ENCODE results near the gene HBEGF. TPM values are rescaled to one million over a fixed set of nuclear protein-coding genes. Genes with fewer than 3 reads are reported as not detected.

Gene HBEGF
- total and polyA plus RNA-seq, 10 of the 15 experiments (the other 5 are each of a cell fraction or from before 2014, with no cell fraction given), result 0.87 to 3.1 (median 2.1) TPM

DNA sequence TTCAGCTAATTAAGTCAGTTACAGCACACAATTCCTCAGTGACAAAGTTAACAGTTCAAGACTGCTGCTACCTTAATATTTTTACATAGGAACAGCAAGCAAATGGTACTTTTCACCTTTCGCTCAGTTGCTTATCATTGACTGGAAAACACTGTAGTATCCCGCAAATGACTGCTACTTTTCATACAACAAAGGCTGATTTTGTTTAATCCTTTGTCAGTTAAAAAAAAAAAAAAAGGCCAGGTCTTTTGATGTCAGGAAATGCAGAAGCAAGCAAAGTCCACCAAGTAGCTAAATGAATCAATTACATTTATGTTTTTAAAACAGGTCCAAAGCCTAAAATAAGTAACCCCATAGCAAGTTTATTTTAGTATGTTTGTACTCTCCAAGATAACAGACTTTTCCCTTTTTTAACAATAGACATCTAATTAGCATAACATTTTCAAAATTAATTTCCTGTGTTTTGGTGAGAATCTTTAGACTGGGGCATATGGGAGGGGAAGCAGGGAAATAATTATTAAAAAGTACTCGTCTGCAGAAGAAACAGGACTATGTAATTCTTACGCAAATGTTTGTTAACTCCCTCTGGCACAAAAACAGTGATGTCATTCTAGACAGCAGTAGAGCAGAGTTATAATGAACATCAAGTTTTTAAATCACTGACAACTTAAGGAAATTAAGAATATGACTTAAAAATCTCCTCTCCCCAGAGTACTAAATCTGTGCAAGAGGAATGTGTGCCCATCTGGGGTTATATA lies 53.1 kb downstream of the HBEGF start:
- no peak overlapping the region for H3K9ac ChIP-seq (ENCODE audit: control insufficient read depth, insufficient read depth, low read length)
- SMC1A ChIA-PET (ENCODE audit: uncharacterized antibody, unreplicated experiment), result interaction anchor here (0.6 to 2.4 kb wide), 7 partner anchors 10 to 76 kb away, joined by 3 to 10 read pairs (median 3); partner anchors contain the start of gene PFDN1
- H3K36me3 ChIP-seq (ENCODE audit: control insufficient read depth in 2 of 2, insufficient read depth in 2 of 2, low read length in 1 of 2), result no peaks in the 10 kb centered on the region
- RAD21 ChIA-PET (ENCODE audit: unreplicated experiment), result interaction anchor here (1.1 to 1.4 kb wide), 5 partner anchors 9 to 124 kb away, joined by 3 read pairs; partner anchors contain the start of gene HBEGF
- H3K4me2 ChIP-seq (ENCODE audit: control insufficient read depth, insufficient read depth), result 0 out of 2 replicates have a peak overlapping the region, but pooled peaks have one; percentile 10
- peaks cover 41% of the 10 kb centered on the region for H3K79me2 ChIP-seq (ENCODE audit: control insufficient read depth, insufficient read depth, low read length)
- H3K27me3 ChIP-seq (replicated peaks in 1 of 2; ENCODE audit: control insufficient read depth in 2 of 2, insufficient read depth in 2 of 2, low read length in 1 of 2), result no peaks in the 10 kb centered on the region
- FAIRE-seq (no peak), ATAC-seq (no peak), DNase-seq (ENCODE audit: low read depth, low spot score) (no peak)
- no peak overlapping the region for H3K4me3 ChIP-seq
- WGBS (ENCODE audit: insufficient coverage, insufficient replicate concordance, low lambda C conversion rate, missing lambda C conversion rate), result 88% methylated on average over 4 of the region's 4 CpGs
- in situ Hi-C loops (cut with MboI) (no loop called here), intact Hi-C loops (cut with micrococcal nuclease; ENCODE audit: unreplicated experiment) (no loop called here)
- no peak overlapping the region; the same call in 1 of the 2 replicates for H3K27ac ChIP-seq (ENCODE audit: control insufficient read depth, insufficient read depth)
- no peaks in the 10 kb centered on the region for H4K20me1 ChIP-seq (ENCODE audit: control insufficient read depth, insufficient read depth)
- no peaks in the 10 kb centered on the region for H3K4me1 ChIP-seq (ENCODE audit: control insufficient read depth, insufficient read depth, low read length)
- no peaks in the 10 kb centered on the region for H3K9me3 ChIP-seq (replicated peaks; ENCODE audit: control insufficient read depth, insufficient read depth, low read length)
- POLR2A ChIA-PET, result interaction anchor here (0.6 to 1.5 kb wide), 4 partner anchors 9 to 154 kb away, joined by 3 to 4 read pairs (median 3); no protein-coding TSS in a partner anchor
- no peak overlapping the region for H2AFZ ChIP-seq (ENCODE audit: control insufficient read depth, low read depth, low read length)
- no TSS peak for BruUV-seq (replicated peaks)
- CTCF ChIA-PET, result interaction anchor here (0.5 to 1.7 kb wide), 6 partner anchors 9 to 59 kb away, joined by 3 to 9 read pairs (median 4); partner anchors contain the start of gene PFDN1
- no peak for TF ChIP-seq RB1 (IDR thresholded peaks at IDR 0.05; ENCODE audit: borderline replicate concordance)
- TF ChIP-seq ATF7 (IDR thresholded peaks at IDR 0.05; ENCODE audit: low read depth), result peak; percentile 52
- TF ChIP-seq, protein P1, sequence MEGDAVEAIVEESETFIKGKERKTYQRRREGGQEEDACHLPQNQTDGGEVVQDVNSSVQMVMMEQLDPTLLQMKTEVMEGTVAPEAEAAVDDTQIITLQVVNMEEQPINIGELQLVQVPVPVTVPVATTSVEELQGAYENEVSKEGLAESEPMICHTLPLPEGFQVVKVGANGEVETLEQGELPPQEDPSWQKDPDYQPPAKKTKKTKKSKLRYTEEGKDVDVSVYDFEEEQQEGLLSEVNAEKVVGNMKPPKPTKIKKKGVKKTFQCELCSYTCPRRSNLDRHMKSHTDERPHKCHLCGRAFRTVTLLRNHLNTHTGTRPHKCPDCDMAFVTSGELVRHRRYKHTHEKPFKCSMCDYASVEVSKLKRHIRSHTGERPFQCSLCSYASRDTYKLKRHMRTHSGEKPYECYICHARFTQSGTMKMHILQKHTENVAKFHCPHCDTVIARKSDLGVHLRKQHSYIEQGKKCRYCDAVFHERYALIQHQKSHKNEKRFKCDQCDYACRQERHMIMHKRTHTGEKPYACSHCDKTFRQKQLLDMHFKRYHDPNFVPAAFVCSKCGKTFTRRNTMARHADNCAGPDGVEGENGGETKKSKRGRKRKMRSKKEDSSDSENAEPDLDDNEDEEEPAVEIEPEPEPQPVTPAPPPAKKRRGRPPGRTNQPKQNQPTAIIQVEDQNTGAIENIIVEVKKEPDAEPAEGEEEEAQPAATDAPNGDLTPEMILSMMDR (IDR thresholded peaks at IDR 0.05 in 2 of 3, conservative IDR thresholded peaks at IDR 0.05 in 1 of 3; ENCODE audit: control insufficient read depth in 2 of 3, extremely low read depth in 1 of 3, insufficient read depth in 1 of 3, low read depth in 3 of 3, low read length in 3 of 3), result no peak
- TF ChIP-seq HSF1 (IDR thresholded peaks at IDR 0.05; ENCODE audit: low read depth, low read length), result no peak
- no peak for TF ChIP-seq SUPT20H (IDR thresholded peaks at IDR 0.05; ENCODE audit: borderline replicate concordance, control insufficient read depth, low read depth, low read length)
- TF ChIP-seq, protein P2, sequence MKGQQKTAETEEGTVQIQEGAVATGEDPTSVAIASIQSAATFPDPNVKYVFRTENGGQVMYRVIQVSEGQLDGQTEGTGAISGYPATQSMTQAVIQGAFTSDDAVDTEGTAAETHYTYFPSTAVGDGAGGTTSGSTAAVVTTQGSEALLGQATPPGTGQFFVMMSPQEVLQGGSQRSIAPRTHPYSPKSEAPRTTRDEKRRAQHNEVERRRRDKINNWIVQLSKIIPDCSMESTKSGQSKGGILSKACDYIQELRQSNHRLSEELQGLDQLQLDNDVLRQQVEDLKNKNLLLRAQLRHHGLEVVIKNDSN (IDR thresholded peaks at IDR 0.05; ENCODE audit: borderline replicate concordance, extremely low read length, insufficient read depth, low read depth, low read length), result no peak
- TF ChIP-seq POU2F2 (IDR thresholded peaks at IDR 0.05; ENCODE audit: borderline replicate concordance, low read depth, low read length), result no peak
- TF ChIP-seq KAT2A (conservative IDR thresholded peaks at IDR 0.05; ENCODE audit: control insufficient read depth, low read depth, low read length), result no peak
- 0 out of 2 replicates have a peak, but pooled peaks have one; percentile 21 for TF ChIP-seq TCF7 (IDR thresholded peaks at IDR 0.05; ENCODE audit: borderline replicate concordance)
- peak; percentile 53; the same call in 1 of the 2 replicates for TF ChIP-seq ZNF384 (IDR thresholded peaks at IDR 0.05; ENCODE audit: borderline replicate concordance, low read depth, low read length)
- TF ChIP-seq NFIC (IDR thresholded peaks at IDR 0.05; ENCODE audit: low read depth, low read length), result 0 out of 2 replicates have a peak, but pooled peaks have one; percentile 28
- TF ChIP-seq, protein P3, sequence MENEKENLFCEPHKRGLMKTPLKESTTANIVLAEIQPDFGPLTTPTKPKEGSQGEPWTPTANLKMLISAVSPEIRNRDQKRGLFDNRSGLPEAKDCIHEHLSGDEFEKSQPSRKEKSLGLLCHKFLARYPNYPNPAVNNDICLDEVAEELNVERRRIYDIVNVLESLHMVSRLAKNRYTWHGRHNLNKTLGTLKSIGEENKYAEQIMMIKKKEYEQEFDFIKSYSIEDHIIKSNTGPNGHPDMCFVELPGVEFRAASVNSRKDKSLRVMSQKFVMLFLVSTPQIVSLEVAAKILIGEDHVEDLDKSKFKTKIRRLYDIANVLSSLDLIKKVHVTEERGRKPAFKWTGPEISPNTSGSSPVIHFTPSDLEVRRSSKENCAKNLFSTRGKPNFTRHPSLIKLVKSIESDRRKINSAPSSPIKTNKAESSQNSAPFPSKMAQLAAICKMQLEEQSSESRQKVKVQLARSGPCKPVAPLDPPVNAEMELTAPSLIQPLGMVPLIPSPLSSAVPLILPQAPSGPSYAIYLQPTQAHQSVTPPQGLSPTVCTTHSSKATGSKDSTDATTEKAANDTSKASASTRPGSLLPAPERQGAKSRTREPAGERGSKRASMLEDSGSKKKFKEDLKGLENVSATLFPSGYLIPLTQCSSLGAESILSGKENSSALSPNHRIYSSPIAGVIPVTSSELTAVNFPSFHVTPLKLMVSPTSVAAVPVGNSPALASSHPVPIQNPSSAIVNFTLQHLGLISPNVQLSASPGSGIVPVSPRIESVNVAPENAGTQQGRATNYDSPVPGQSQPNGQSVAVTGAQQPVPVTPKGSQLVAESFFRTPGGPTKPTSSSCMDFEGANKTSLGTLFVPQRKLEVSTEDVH (IDR thresholded peaks at IDR 0.05; ENCODE audit: low read depth, partially characterized antibody), result no peak
- TF ChIP-seq MEF2B (IDR thresholded peaks at IDR 0.05; ENCODE audit: partially characterized antibody, poor library complexity, severe bottlenecking), result no peak

Measured in GM12878 (cell line).